GM18951 (cell line): ENCODE measurements around the gene GDF10.

Source experiments
- POLR2A ChIP-seq: IDR thresholded peaks from 4 replicates; pipeline ENCODE4 v1.6.1; 2011; ENCODE audit warnings: mild to moderate bottlenecking; ENCODE audit not compliant: insufficient read length, insufficient read depth; ENCODE audit errors: extremely low read depth
- in situ Hi-C: fragments of 300-500 bp; cut with MboI; formaldehyde crosslinking; loops from one replicate; pipeline ENCODE4 v1.12.0; 2022; ENCODE audit warnings: low sequenced_read_pairs, mixed read lengths, inconsistent platforms; ENCODE audit not compliant: unreplicated experiment

GDF10 gene

GRCh38 chr10:47354900-47355299 lies 54.9 kb downstream of the GDF10 start:
- TF ChIP-seq POLR2A = no peak
- in situ Hi-C loops = no loop called here

GRCh38 chr10:47356708-47357107 lies 56.7 kb downstream of the GDF10 start:
- in situ Hi-C loops = no loop called here
- TF ChIP-seq POLR2A = no peak

- TF ChIP-seq POLR2A = no peak
- in situ Hi-C loops = no loop called here
Observed at GRCh38 chr10:47357131-47357582, 57.2 kb downstream of the GDF10 start.

GRCh38 chr10:47357911-47358310 lies 57.9 kb downstream of the GDF10 start:
- no peak for TF ChIP-seq POLR2A
- in situ Hi-C loops = no loop called here

- in situ Hi-C loops = no loop called here
- TF ChIP-seq POLR2A = no peak
Observed at GRCh38 chr10:47358457-47358856, 58.5 kb downstream of the GDF10 start.

- in situ Hi-C loops = no loop called here
- no peak for TF ChIP-seq POLR2A
Observed at GRCh38 chr10:47359101-47359500, 59.1 kb downstream of the GDF10 start.

GRCh38 chr10:47359626-47360418 lies 59.8 kb downstream of the GDF10 start:
- in situ Hi-C loops = no loop called here
- no peak for TF ChIP-seq POLR2A

- TF ChIP-seq POLR2A = no peak
- in situ Hi-C loops = no loop called here
Observed at GRCh38 chr10:47360419-47361040, 60.5 kb downstream of the GDF10 start.

- in situ Hi-C loops = no loop called here
- TF ChIP-seq POLR2A = no peak
Observed at GRCh38 chr10:47361293-47361692, 61.3 kb downstream of the GDF10 start.

- TF ChIP-seq POLR2A = no peak
- in situ Hi-C loops = no loop called here
Observed at GRCh38 chr10:47362199-47362598, 62.2 kb downstream of the GDF10 start.
